Suprapubic skin (tissue), 4 donors: ENCODE data around the gene UBE2E3.

Experiments used
- CTCF ChIP-seq, 2 donors: fragments of 200-600 bp in 1 of 2; fragments of 450-650 bp in 1 of 2; sonication (generic) in 1 of 2; IDR thresholded peaks; one replicate each; pipeline ENCODE4 v1.5.1; 2016 to 2019; ENCODE audit warnings: antibody characterized with exemption in 2 of 2, mild to moderate bottlenecking in 1 of 2, moderate library complexity in 1 of 2
- POLR2A ChIP-seq, 2 donors: fragments of 450-650 bp; IDR thresholded peaks; one replicate each; pipeline ENCODE4 v1.6.1; 2017; ENCODE audit warnings: antibody characterized with exemption in 2 of 2, mild to moderate bottlenecking in 2 of 2, moderate library complexity in 2 of 2
- POLR2AphosphoS5 ChIP-seq, 3 donors: sonication (generic); formaldehyde crosslinking; IDR thresholded peaks; one replicate each; pipeline ENCODE4 v1.6.1; 2017; ENCODE audit warnings: antibody characterized with exemption in 3 of 3

GRCh38 chr2:181095486-181095885 is 115.1 kb downstream of the UBE2E3 start:
- no peak for TF ChIP-seq POLR2A (IDR thresholded peaks at IDR 0.05)
- no peak for TF ChIP-seq CTCF (IDR thresholded peaks at IDR 0.05)
- no peak for TF ChIP-seq POLR2AphosphoS5 (IDR thresholded peaks at IDR 0.05)
